KBM-7 (cell line): ENCODE results near the gene CLEC4M.

Source experiments
- DNase-seq: peaks from one replicate; pipeline ENCODE4 v3.0.0-alpha.2; 2015
- in situ Hi-C: fragments of 300-500 bp; cut with MboI; formaldehyde crosslinking; loops from 2 replicates; pipeline ENCODE4 v1.14.3; 2020; ENCODE audit warnings: low sequenced_read_pairs, low pct_unique_long_range_greater_than_20kb, mixed read lengths

The CLEC4M gene

GRCh38 chr19:7762719-7763293, at the start of gene CLEC4M:
Gene CLEC4M (plus strand): TSS chr19:7763243. CDS start chr19:7763267, 24 bp downstream.
- in situ Hi-C loops, result no loop called here
- DNase-seq, result no peak

- in situ Hi-C loops, result no loop called here
- no peak for DNase-seq
Measured at GRCh38 chr19:7715671-7716070, 47.4 kb upstream of the CLEC4M start.

- no peak for DNase-seq
- in situ Hi-C loops, result no loop called here
Measured at GRCh38 chr19:7716762-7717161, 46.3 kb upstream of the CLEC4M start.

- in situ Hi-C loops, result no loop called here
- DNase-seq, result no peak
Measured at GRCh38 chr19:7718668-7719067, 44.4 kb upstream of the CLEC4M start.

- in situ Hi-C loops, result no loop called here
- no peak for DNase-seq
Measured at GRCh38 chr19:7720351-7720750, 42.7 kb upstream of the CLEC4M start.

- no peak for DNase-seq
- in situ Hi-C loops, result no loop called here
Measured at GRCh38 chr19:7722231-7722651, 40.8 kb upstream of the CLEC4M start.

GRCh38 chr19:7725791-7726190, 37.3 kb upstream of the CLEC4M start:
- DNase-seq, result no peak
- in situ Hi-C loops, result no loop called here

- DNase-seq, result no peak
- in situ Hi-C loops, result no loop called here
Measured at GRCh38 chr19:7729211-7729610, 33.8 kb upstream of the CLEC4M start.

- in situ Hi-C loops, result no loop called here
- DNase-seq, result no peak
Measured at GRCh38 chr19:7729831-7730285, 33.2 kb upstream of the CLEC4M start.

- in situ Hi-C loops, result no loop called here
- DNase-seq, result no peak
Measured at GRCh38 chr19:7730286-7731217, 32.5 kb upstream of the CLEC4M start.

- in situ Hi-C loops, result no loop called here
Measured at GRCh38 chr19:7731218-7731595, 31.8 kb upstream of the CLEC4M start.

GRCh38 chr19:7731615-7732014, 31.4 kb upstream of the CLEC4M start:
- no peak for DNase-seq
- in situ Hi-C loops, result no loop called here

More at GRCh38 chr19:7731218-7731595, 31.8 kb upstream of the CLEC4M start:
- no peak for DNase-seq

- in situ Hi-C loops, result no loop called here
- DNase-seq, result no peak
Measured at GRCh38 chr19:7732045-7732444, 31.0 kb upstream of the CLEC4M start, which contains the start of gene CLEC4G. Gene CLEC4G (minus strand): TSS chr19:7732110. CDS start chr19:7732102, 8 bp downstream.

- no peak for DNase-seq
- in situ Hi-C loops, result no loop called here
Measured at GRCh38 chr19:7733376-7733775, 29.7 kb upstream of the CLEC4M start.

GRCh38 chr19:7734220-7735203, 28.5 kb upstream of the CLEC4M start:
- in situ Hi-C loops, result no loop called here
- peak; percentile 50 for DNase-seq

- no peak for DNase-seq
- in situ Hi-C loops, result no loop called here
Measured at GRCh38 chr19:7736148-7736547, 26.9 kb upstream of the CLEC4M start.

- in situ Hi-C loops, result no loop called here
- no peak for DNase-seq
Measured at GRCh38 chr19:7737215-7737614, 25.8 kb upstream of the CLEC4M start.

GRCh38 chr19:7738023-7738422, 25.0 kb upstream of the CLEC4M start:
- in situ Hi-C loops, result no loop called here

GRCh38 chr19:7739211-7739755, 23.8 kb upstream of the CLEC4M start:
- in situ Hi-C loops, result no loop called here
- DNase-seq, result no peak

More at GRCh38 chr19:7738023-7738422, 25.0 kb upstream of the CLEC4M start:
- DNase-seq, result no peak
